Karpas-422 (cell line): ENCODE results near the gene IL6R. TPM values are rescaled to one million over a fixed set of nuclear protein-coding genes. Genes with fewer than 3 reads are reported as not detected.
"Not testable (repeated sequence)": the region's sequence is repeated elsewhere in the genome, so short reads cannot be mapped to it uniquely, and the experiment has no call there.

Experiments used
- DNase-seq: peaks from one replicate; pipeline ENCODE4 v3.0.0-alpha.2; 2015
- H2AFZ ChIP-seq: fragments of 200-600 bp; sonication (generic); 2 replicates; pipeline ENCODE4 v1.6.1; 2014; ENCODE audit warnings: antibody characterized with exemption, low read length, mixed read lengths
- H3K27ac ChIP-seq: fragments of 200-600 bp; sonication (generic); 2 replicates; pipeline ENCODE4 v1.5.1; 2014; ENCODE audit warnings: mild to moderate bottlenecking, low read length, moderate library complexity
- H3K27me3 ChIP-seq: fragments of 200-600 bp; sonication (generic); 2 replicates; pipeline ENCODE4 v1.6.1; 2014; ENCODE audit warnings: low read length, mixed read lengths
- H3K36me3 ChIP-seq: fragments of 200-600 bp; sonication (generic); 2 replicates; pipeline ENCODE4 v1.6.1; 2014; ENCODE audit warnings: low read length, mixed read lengths; ENCODE audit not compliant: insufficient read depth
- H3K4me1 ChIP-seq: fragments of 200-600 bp; sonication (generic); 2 replicates; pipeline ENCODE4 v1.6.1; 2014; ENCODE audit warnings: mild to moderate bottlenecking, low read length, mixed read lengths
- H3K4me2 ChIP-seq: fragments of 200-600 bp; sonication (generic); 2 replicates; pipeline ENCODE4 v1.6.1; 2014; ENCODE audit warnings: low read length, low read depth, mild to moderate bottlenecking; ENCODE audit not compliant: poor library complexity, severe bottlenecking
- H3K4me3 ChIP-seq: fragments of 200-600 bp; sonication (generic); 2 replicates; pipeline ENCODE4 v1.5.1; 2014; ENCODE audit warnings: mild to moderate bottlenecking, antibody characterized with exemption, low read length, mixed read lengths
- H3K79me2 ChIP-seq: fragments of 200-600 bp; sonication (generic); 2 replicates; pipeline ENCODE4 v1.6.1; 2014; ENCODE audit warnings: mild to moderate bottlenecking, low read length, mixed read lengths
- H3K9ac ChIP-seq: fragments of 200-600 bp; sonication (generic); 2 replicates; pipeline ENCODE4 v1.6.0; 2014; ENCODE audit warnings: low read length
- H3K9me2 ChIP-seq: fragments of 200-600 bp; sonication (generic), shearing (Covaris generic); replicated peaks from 2 replicates; pipeline ENCODE4 v1.6.0; 2014; ENCODE audit warnings: mild to moderate bottlenecking, low read length, moderate library complexity; ENCODE audit not compliant: insufficient read depth
- H3K9me3 ChIP-seq: fragments of 300-700, 200-600 bp; sonication (generic); 2 replicates; pipeline ENCODE4 v1.6.1; 2014; ENCODE audit warnings: low read length, mixed read lengths
- H4K20me1 ChIP-seq: fragments of 200-600 bp; sonication (generic); 2 replicates; pipeline ENCODE4 v1.6.1; 2014; ENCODE audit warnings: mild to moderate bottlenecking, antibody characterized with exemption, low read length, low read depth; ENCODE audit not compliant: insufficient read depth
- total RNA-seq: library from RNA; depleted of rRNA; stranded (reverse); fragments of >200 nt; shearing (Covaris generic); gene quantifications from 2 replicates; pipeline ENCODE4 v1.2.3, GENCODE V29; 2014; ENCODE audit warnings: low replicate concordance

Gene IL6R
- total RNA-seq, 1 experiment from 2014 or later = not detected

- Histone ChIP-seq H4K20me1 (no peaks in the 10 kb centered on the region), H3K4me2 (no peak overlapping the region), H3K79me2 (no peaks in the 10 kb centered on the region), H3K9ac (no peak overlapping the region), H3K27ac (no peak overlapping the region), H3K4me1 (peaks cover 6% of the 10 kb centered on the region), H3K27me3 (no peaks in the 10 kb centered on the region), H3K9me3 (no peaks in the 10 kb centered on the region), H2AFZ (no peak overlapping the region), H3K9me2 (no peaks in the 10 kb centered on the region), H3K4me3 (no peak overlapping the region), H3K36me3 (no peaks in the 10 kb centered on the region)
- DNase-seq = no peak
Observed at GRCh38 chr1:154418062-154418921, 13.1 kb downstream of the IL6R start.

- Histone ChIP-seq H3K9me3 (no peaks in the 10 kb centered on the region), H3K4me1 (no peaks in the 10 kb centered on the region), H4K20me1 (no peaks in the 10 kb centered on the region), H3K4me2 (no peak overlapping the region), H3K36me3 (no peaks in the 10 kb centered on the region), H3K9ac (no peak overlapping the region), H3K79me2 (no peaks in the 10 kb centered on the region), H3K4me3 (no peak overlapping the region), H3K9me2 (no peaks in the 10 kb centered on the region), H3K27ac (no peak overlapping the region), H3K27me3 (no peaks in the 10 kb centered on the region), H2AFZ (no peak overlapping the region)
- DNase-seq = no peak
Observed at GRCh38 chr1:154418923-154419619, 13.9 kb downstream of the IL6R start.

- Histone ChIP-seq H4K20me1 (no peaks in the 10 kb centered on the region), H3K4me1 (no peaks in the 10 kb centered on the region), H3K4me3 (no peak overlapping the region), H2AFZ (no peak overlapping the region), H3K36me3 (no peaks in the 10 kb centered on the region), H3K27ac (no peak overlapping the region), H3K9me2 (no peaks in the 10 kb centered on the region), H3K9ac (no peak overlapping the region), H3K4me2 (no peak overlapping the region), H3K27me3 (no peaks in the 10 kb centered on the region), H3K79me2 (no peaks in the 10 kb centered on the region), H3K9me3 (no peaks in the 10 kb centered on the region)
- no peak for DNase-seq
Observed at GRCh38 chr1:154419620-154420571, 14.8 kb downstream of the IL6R start.

- Histone ChIP-seq H3K4me3 (no peak overlapping the region), H3K9me3 (no peaks in the 10 kb centered on the region), H3K27ac (no peak overlapping the region), H2AFZ (no peak overlapping the region), H3K36me3 (no peaks in the 10 kb centered on the region), H3K4me1 (no peaks in the 10 kb centered on the region), H3K9me2 (no peaks in the 10 kb centered on the region), H3K4me2 (no peak overlapping the region), H3K79me2 (no peaks in the 10 kb centered on the region), H3K27me3 (no peaks in the 10 kb centered on the region), H3K9ac (no peak overlapping the region), H4K20me1 (no peaks in the 10 kb centered on the region)
- DNase-seq = no peak
Observed at GRCh38 chr1:154420961-154421924, 16.1 kb downstream of the IL6R start.

GRCh38 chr1:154422049-154422448 is 16.9 kb downstream of the IL6R start:
- not testable (repeated sequence) for H3K4me1 ChIP-seq, H3K36me3 ChIP-seq, H3K79me2 ChIP-seq, H3K27ac ChIP-seq, H3K4me3 ChIP-seq, H4K20me1 ChIP-seq, H2AFZ ChIP-seq, H3K9me2 ChIP-seq, H3K9ac ChIP-seq, H3K27me3 ChIP-seq, H3K4me2 ChIP-seq, H3K9me3 ChIP-seq, DNase-seq

- Histone ChIP-seq H3K4me3 (no peak overlapping the region), H3K79me2 (no peaks in the 10 kb centered on the region), H3K4me1 (no peaks in the 10 kb centered on the region), H3K9me3 (no peaks in the 10 kb centered on the region), H3K9ac (no peak overlapping the region), H3K36me3 (no peaks in the 10 kb centered on the region), H4K20me1 (no peaks in the 10 kb centered on the region), H2AFZ (no peak overlapping the region), H3K27ac (no peak overlapping the region), H3K27me3 (no peaks in the 10 kb centered on the region), H3K9me2 (no peaks in the 10 kb centered on the region), H3K4me2 (no peak overlapping the region)
- DNase-seq = no peak
Observed at GRCh38 chr1:154422521-154422920, 17.4 kb downstream of the IL6R start.

GRCh38 chr1:154423304-154423987 is 18.3 kb downstream of the IL6R start:
- H3K4me2 ChIP-seq = no peak overlapping the region
- H3K9ac ChIP-seq = no peak overlapping the region
- DNase-seq = no peak
- H3K27me3 ChIP-seq = no peaks in the 10 kb centered on the region
- no peak overlapping the region for H3K27ac ChIP-seq
- H3K9me2 ChIP-seq = no peaks in the 10 kb centered on the region
- no peaks in the 10 kb centered on the region for H3K36me3 ChIP-seq
- H2AFZ ChIP-seq = no peak overlapping the region
- no peaks in the 10 kb centered on the region for H3K4me1 ChIP-seq
- H3K9me3 ChIP-seq = no peaks in the 10 kb centered on the region
- H3K79me2 ChIP-seq = no peaks in the 10 kb centered on the region
- H3K4me3 ChIP-seq = no peak overlapping the region
- H4K20me1 ChIP-seq = no peaks in the 10 kb centered on the region
